Measurements from ENCODE around the gene MOB3A. TPM values are rescaled to one million over a fixed set of nuclear protein-coding genes. Genes with fewer than 3 reads are reported as not detected.

Gene MOB3A
- total and polyA plus RNA-seq, 2 of the 13 experiments (the other 11 are each of a cell fraction or from before 2014, with no cell fraction given): 3.5 to 17.8 TPM

- 0 out of 2 replicates have a peak overlapping the region, but pooled peaks have one; percentile 32 for H3K9ac ChIP-seq (ENCODE audit: insufficient read depth, low read depth, low read length)
- in situ Hi-C loops (cut with HindIII; ENCODE audit: extremely low pct_ligation_motif_present, low pct_unique_long_range_greater_than_20kb): no loop called here
- TF ChIP-seq HNRNPL (IDR thresholded peaks at IDR 0.05; ENCODE audit: low read depth, low read length) (peak; percentile 85), PBX2 (CRISPR knock-in tag; IDR thresholded peaks at IDR 0.05) (no peak), HMGA1 (CRISPR knock-in tag; conservative IDR thresholded peaks at IDR 0.05) (no peak), SP2 (CRISPR knock-in tag; IDR thresholded peaks at IDR 0.05) (no peak), SIN3A (IDR thresholded peaks at IDR 0.05; ENCODE audit: borderline replicate concordance, low read depth, low read length) (no peak), ZNF24 (IDR thresholded peaks at IDR 0.05) (peak; percentile 70; the same call in 1 of the 2 replicates), AHR (CRISPR knock-in tag; IDR thresholded peaks at IDR 0.05) (no peak), ZNF546 (CRISPR knock-in tag; conservative IDR thresholded peaks at IDR 0.05) (no peak), NFYC (CRISPR knock-in tag; IDR thresholded peaks at IDR 0.05) (no peak), STAT5B (CRISPR knock-in tag; IDR thresholded peaks at IDR 0.05) (no peak), ZNF652 (CRISPR knock-in tag; IDR thresholded peaks at IDR 0.05; ENCODE audit: borderline replicate concordance, low read depth) (no peak), RARA (CRISPR knock-in tag; IDR thresholded peaks at IDR 0.05) (peak; percentile 44; the same call in 1 of the 2 replicates)
- TF ChIP-seq, protein P1, sequence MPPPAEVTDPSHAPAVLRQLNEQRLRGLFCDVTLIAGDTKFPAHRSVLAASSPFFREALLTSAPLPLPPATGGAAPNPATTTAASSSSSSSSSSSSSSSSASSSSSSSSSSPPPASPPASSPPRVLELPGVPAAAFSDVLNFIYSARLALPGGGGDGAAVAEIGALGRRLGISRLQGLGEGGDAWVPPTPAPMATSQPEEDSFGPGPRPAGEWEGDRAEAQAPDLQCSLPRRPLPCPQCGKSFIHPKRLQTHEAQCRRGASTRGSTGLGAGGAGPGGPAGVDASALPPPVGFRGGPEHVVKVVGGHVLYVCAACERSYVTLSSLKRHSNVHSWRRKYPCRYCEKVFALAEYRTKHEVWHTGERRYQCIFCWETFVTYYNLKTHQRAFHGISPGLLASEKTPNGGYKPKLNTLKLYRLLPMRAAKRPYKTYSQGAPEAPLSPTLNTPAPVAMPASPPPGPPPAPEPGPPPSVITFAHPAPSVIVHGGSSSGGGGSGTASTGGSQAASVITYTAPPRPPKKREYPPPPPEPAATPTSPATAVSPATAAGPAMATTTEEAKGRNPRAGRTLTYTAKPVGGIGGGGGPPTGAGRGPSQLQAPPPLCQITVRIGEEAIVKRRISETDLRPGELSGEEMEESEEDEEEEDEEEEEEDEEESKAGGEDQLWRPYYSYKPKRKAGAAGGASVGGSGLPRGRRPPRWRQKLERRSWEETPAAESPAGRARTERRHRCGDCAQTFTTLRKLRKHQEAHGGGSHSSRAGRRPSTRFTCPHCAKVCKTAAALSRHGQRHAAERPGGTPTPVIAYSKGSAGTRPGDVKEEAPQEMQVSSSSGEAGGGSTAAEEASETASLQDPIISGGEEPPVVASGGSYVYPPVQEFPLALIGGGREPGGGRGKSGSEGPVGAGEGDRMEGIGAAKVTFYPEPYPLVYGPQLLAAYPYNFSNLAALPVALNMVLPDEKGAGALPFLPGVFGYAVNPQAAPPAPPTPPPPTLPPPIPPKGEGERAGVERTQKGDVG (CRISPR knock-in tag; IDR thresholded peaks at IDR 0.05; ENCODE audit: borderline replicate concordance): no peak
- TF ChIP-seq, protein P2, sequence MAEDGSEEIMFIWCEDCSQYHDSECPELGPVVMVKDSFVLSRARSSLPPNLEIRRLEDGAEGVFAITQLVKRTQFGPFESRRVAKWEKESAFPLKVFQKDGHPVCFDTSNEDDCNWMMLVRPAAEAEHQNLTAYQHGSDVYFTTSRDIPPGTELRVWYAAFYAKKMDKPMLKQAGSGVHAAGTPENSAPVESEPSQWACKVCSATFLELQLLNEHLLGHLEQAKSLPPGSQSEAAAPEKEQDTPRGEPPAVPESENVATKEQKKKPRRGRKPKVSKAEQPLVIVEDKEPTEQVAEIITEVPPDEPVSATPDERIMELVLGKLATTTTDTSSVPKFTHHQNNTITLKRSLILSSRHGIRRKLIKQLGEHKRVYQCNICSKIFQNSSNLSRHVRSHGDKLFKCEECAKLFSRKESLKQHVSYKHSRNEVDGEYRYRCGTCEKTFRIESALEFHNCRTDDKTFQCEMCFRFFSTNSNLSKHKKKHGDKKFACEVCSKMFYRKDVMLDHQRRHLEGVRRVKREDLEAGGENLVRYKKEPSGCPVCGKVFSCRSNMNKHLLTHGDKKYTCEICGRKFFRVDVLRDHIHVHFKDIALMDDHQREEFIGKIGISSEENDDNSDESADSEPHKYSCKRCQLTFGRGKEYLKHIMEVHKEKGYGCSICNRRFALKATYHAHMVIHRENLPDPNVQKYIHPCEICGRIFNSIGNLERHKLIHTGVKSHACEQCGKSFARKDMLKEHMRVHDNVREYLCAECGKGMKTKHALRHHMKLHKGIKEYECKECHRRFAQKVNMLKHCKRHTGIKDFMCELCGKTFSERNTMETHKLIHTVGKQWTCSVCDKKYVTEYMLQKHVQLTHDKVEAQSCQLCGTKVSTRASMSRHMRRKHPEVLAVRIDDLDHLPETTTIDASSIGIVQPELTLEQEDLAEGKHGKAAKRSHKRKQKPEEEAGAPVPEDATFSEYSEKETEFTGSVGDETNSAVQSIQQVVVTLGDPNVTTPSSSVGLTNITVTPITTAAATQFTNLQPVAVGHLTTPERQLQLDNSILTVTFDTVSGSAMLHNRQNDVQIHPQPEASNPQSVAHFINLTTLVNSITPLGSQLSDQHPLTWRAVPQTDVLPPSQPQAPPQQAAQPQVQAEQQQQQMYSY (CRISPR knock-in tag; IDR thresholded peaks at IDR 0.05): 0 out of 2 replicates have a peak, but pooled peaks have one; percentile 17
- TF ChIP-seq, protein P3, sequence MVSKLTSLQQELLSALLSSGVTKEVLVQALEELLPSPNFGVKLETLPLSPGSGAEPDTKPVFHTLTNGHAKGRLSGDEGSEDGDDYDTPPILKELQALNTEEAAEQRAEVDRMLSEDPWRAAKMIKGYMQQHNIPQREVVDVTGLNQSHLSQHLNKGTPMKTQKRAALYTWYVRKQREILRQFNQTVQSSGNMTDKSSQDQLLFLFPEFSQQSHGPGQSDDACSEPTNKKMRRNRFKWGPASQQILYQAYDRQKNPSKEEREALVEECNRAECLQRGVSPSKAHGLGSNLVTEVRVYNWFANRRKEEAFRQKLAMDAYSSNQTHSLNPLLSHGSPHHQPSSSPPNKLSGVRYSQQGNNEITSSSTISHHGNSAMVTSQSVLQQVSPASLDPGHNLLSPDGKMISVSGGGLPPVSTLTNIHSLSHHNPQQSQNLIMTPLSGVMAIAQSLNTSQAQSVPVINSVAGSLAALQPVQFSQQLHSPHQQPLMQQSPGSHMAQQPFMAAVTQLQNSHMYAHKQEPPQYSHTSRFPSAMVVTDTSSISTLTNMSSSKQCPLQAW (CRISPR knock-in tag; IDR thresholded peaks at IDR 0.05): no peak
These were observed 63.7 kb downstream of the MOB3A start for GRCh38 chr19:2032296-2032941.

More at GRCh38 chr19:2032296-2032941, 63.7 kb downstream of the MOB3A start:
- peak overlapping the region in 2 of 3 experiments; percentile 26 to 44; a peak in 1 of 6 replicates for H3K4me3 ChIP-seq (replicated peaks in 1 of 3; ENCODE audit: insufficient read depth in 1 of 3, low read depth in 2 of 3, low read length in 3 of 3)
- H3K36me3 ChIP-seq (replicated peaks in 1 of 2; ENCODE audit: control insufficient read depth in 1 of 2, insufficient read depth in 2 of 2, low read length in 2 of 2): no peaks in the 10 kb centered on the region
- 14% methylated on average over 11 of the region's 19 CpGs for WGBS (ENCODE audit: low lambda C conversion rate)
- H3K4me2 ChIP-seq (ENCODE audit: low read depth, low read length): peak overlapping the region; percentile 50
- ChIA-PET POLR2A (interaction anchor here (0.8 to 2.2 kb wide), 4 partner anchors 17 to 127 kb away, joined by 3 to 11 read pairs (median 6); partner anchors contain the start of genes ADAT3, MKNK2 and SCAMP4), CTCF (ENCODE audit: low intra/inter-chr PET ratio, low total read pairs) (no interaction called here)
- peaks cover 14% of the 10 kb centered on the region for H3K4me1 ChIP-seq (ENCODE audit: insufficient read depth, low read length)
- FAIRE-seq (no peak), ATAC-seq (peak; percentile 20; the same call in 2 of the 3 replicates), DNase-seq (ENCODE audit: low spot score) (no peak)
- intact Hi-C loops (cut with micrococcal nuclease; ENCODE audit: unreplicated experiment): no loop called here
- H2AFZ ChIP-seq (ENCODE audit: low read length): no peak overlapping the region
- no TSS peak for BruUV-seq (replicated peaks)
- H3K79me2 ChIP-seq (ENCODE audit: insufficient read depth, low read length): no peaks in the 10 kb centered on the region
- H3K27ac ChIP-seq (ENCODE audit: extremely low read length, insufficient read depth, low read length): no peak overlapping the region
- no peaks in the 10 kb centered on the region for H3K9me3 ChIP-seq (ENCODE audit: low read length)
- H3K27me3 ChIP-seq (ENCODE audit: control insufficient read depth in 1 of 2, insufficient read depth in 2 of 2, low read length in 2 of 2): peaks cover 0 to 9% of the 10 kb centered on the region in 2 experiments; a peak in 2 of 5 replicates
- H4K20me1 ChIP-seq (ENCODE audit: insufficient read depth, low read length): no peaks in the 10 kb centered on the region

All from HepG2 (cell line).